GM12875 (cell line): ENCODE results near the gene TREM1.
"Not testable (repeated sequence)": the region's sequence is repeated elsewhere in the genome, so short reads cannot be mapped to it uniquely, and the experiment has no call there.

Experiments
- H3K4me3 ChIP-seq: one replicate; pipeline ENCODE4 v1.5.1; 2011; ENCODE audit warnings: low read depth, low read length, control low read depth
- CTCF ChIP-seq: IDR thresholded peaks from 2 replicates; pipeline ENCODE4 v1.5.1; 2011; ENCODE audit warnings: low read depth, mild to moderate bottlenecking, control low read depth, inconsistent platforms, low read length, moderate library complexity, borderline replicate concordance; ENCODE audit not compliant: insufficient read depth

The TREM1 gene

GRCh38 chr6:41318261-41318653 is 31.8 kb upstream of the TREM1 start:
- H3K4me3 ChIP-seq: no peak overlapping the region

DNA sequence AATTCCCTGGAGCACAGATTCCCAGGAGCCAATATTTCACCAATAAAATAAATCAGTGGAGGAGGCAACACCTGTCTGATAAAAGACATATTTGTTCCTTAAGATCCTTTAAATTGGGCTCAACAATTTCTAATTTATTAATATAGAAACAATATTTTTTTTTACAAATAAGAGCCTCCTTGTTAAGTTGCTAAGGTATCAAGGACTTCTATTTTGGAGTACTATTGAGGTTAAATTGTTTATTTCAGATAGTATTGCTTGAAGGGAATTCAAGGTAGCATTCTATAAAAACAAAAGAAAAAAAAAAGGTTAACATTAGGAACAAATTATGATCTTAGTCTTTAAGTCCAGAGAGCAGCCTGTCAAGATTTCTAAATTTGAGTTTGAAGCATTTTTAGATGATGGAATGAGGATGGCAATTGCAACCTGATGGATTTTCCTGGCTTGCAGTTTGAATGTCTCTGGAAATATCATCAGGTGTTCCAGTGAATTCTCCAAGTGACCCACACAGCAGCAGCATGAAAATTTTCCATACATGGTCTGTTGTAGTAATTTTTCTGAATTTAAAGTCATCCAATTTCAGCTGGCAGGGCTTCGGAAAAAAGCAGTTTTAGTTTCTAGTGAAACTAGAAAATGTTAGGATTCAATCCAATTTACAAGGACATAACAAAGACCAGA is 29.6 kb upstream of the TREM1 start:
- no peak for TF ChIP-seq CTCF

More at GRCh38 chr6:41318261-41318653, 31.8 kb upstream of the TREM1 start:
- no peak for TF ChIP-seq CTCF

DNA sequence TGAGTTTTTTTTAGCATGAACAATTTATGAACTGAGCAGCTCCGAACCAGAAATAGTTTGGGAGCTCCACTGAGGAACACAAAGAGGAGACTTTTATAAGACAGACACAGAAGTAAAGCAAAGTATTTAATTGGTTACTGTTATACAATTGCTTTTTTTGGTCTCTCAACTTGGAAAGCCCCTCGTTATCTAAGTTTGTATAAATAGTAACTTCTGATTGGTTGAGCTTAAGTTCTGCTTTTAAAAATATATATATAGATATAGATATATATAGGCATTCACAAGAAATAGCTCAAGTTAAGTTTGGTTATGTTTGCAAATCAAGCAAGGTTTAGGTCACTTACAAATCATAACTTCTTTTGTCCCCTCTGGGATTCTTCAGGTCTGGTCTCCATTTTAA is 28.7 kb upstream of the TREM1 start:
- TF ChIP-seq CTCF: no peak
- no peak overlapping the region for H3K4me3 ChIP-seq

More for the DNA sequence above, 29.6 kb upstream of the TREM1 start:
- no peak overlapping the region for H3K4me3 ChIP-seq

- TF ChIP-seq CTCF: peak; percentile 46; the same call in 1 of the 2 replicates
- H3K4me3 ChIP-seq: no peak overlapping the region
These were observed 19.8 kb upstream of the TREM1 start for GRCh38 chr6:41306187-41306854.

- no peak for TF ChIP-seq CTCF
- no peak overlapping the region for H3K4me3 ChIP-seq
These were observed 16.2 kb upstream of the TREM1 start for GRCh38 chr6:41302638-41303037.

GRCh38 chr6:41298785-41299502 is 12.5 kb upstream of the TREM1 start:
- TF ChIP-seq CTCF: no peak
- no peak overlapping the region for H3K4me3 ChIP-seq

GRCh38 chr6:41297248-41297647 is 10.8 kb upstream of the TREM1 start:
- H3K4me3 ChIP-seq: not testable (repeated sequence)
